H7 (cell line): Measurements from ENCODE around the gene APBA2. TPM values are rescaled to one million over a fixed set of nuclear protein-coding genes. Genes with fewer than 3 reads are reported as not detected.
"Not testable (repeated sequence)": the region's sequence is repeated elsewhere in the genome, so short reads cannot be mapped to it uniquely, and the experiment has no call there.

ENCODE experiments used
- DNase-seq: peaks from one replicate; pipeline ENCODE4 v3.0.0; 2012
- H3K27me3 ChIP-seq: 2 replicates; pipeline ENCODE4 v1.6.0; 2011; ENCODE audit warnings: mild to moderate bottlenecking, low read length; ENCODE audit not compliant: control insufficient read depth, insufficient read depth
- H3K36me3 ChIP-seq: replicated peaks from 2 replicates; pipeline ENCODE4 v1.5.1; 2011; ENCODE audit warnings: low read length; ENCODE audit not compliant: control insufficient read depth, insufficient read depth
- H3K4me3 ChIP-seq: 2 replicates; pipeline ENCODE4 v1.5.1; 2011; ENCODE audit warnings: low read depth, mild to moderate bottlenecking, control low read depth, low read length, moderate library complexity; ENCODE audit not compliant: insufficient read depth
- total RNA-seq: library from RNA; depleted of rRNA; stranded (reverse); fragments of >200 nt; shearing (Covaris generic); gene quantifications from 2 replicates; pipeline ENCODE4 v1.2.3, GENCODE V29; 2014; rRNA removed

The APBA2 gene
- total RNA-seq, 1 experiment from 2014 or later: 15.6 TPM

- Histone ChIP-seq H3K4me3 (no peak overlapping the region), H3K27me3 (no peaks in the 10 kb centered on the region), H3K36me3 (no peaks in the 10 kb centered on the region)
- peak; percentile 17 for DNase-seq
Observed at GRCh38 chr15:29143909-29144635, 258.3 kb downstream of the APBA2 start.

GRCh38 chr15:29149738-29150075, 263.9 kb downstream of the APBA2 start:
- no peak for DNase-seq
- no peaks in the 10 kb centered on the region for H3K36me3 ChIP-seq
- H3K4me3 ChIP-seq: no peak overlapping the region
- no peaks in the 10 kb centered on the region for H3K27me3 ChIP-seq

GRCh38 chr15:29150515-29151483, 265.0 kb downstream of the APBA2 start:
- no peak for DNase-seq
- H3K36me3 ChIP-seq: no peaks in the 10 kb centered on the region
- H3K27me3 ChIP-seq: no peaks in the 10 kb centered on the region
- H3K4me3 ChIP-seq: no peak overlapping the region

GRCh38 chr15:29151484-29151857, 265.7 kb downstream of the APBA2 start:
- no peak for DNase-seq
- Histone ChIP-seq H3K4me3 (no peak overlapping the region), H3K27me3 (no peaks in the 10 kb centered on the region), H3K36me3 (no peaks in the 10 kb centered on the region)

- no peak for DNase-seq
- Histone ChIP-seq H3K27me3 (no peaks in the 10 kb centered on the region), H3K36me3 (no peaks in the 10 kb centered on the region), H3K4me3 (no peak overlapping the region)
Observed at GRCh38 chr15:29156521-29156920, 270.7 kb downstream of the APBA2 start.

- H3K36me3 ChIP-seq: no peaks in the 10 kb centered on the region
Observed at GRCh38 chr15:29159771-29160455, 274.1 kb downstream of the APBA2 start.

GRCh38 chr15:29162411-29162810, 276.6 kb downstream of the APBA2 start:
- DNase-seq: no peak
- no peak overlapping the region for H3K4me3 ChIP-seq

More at GRCh38 chr15:29159771-29160455, 274.1 kb downstream of the APBA2 start:
- Histone ChIP-seq H3K4me3 (no peak overlapping the region), H3K27me3 (no peaks in the 10 kb centered on the region)
- DNase-seq: no peak

GRCh38 chr15:29167122-29167521, 281.3 kb downstream of the APBA2 start:
- not testable (repeated sequence) for H3K27me3 ChIP-seq, H3K36me3 ChIP-seq, DNase-seq, H3K4me3 ChIP-seq

More at GRCh38 chr15:29162411-29162810, 276.6 kb downstream of the APBA2 start:
- Histone ChIP-seq H3K27me3 (no peaks in the 10 kb centered on the region), H3K36me3 (no peaks in the 10 kb centered on the region)

Other genes with a start within 250 kb of the APBA2 start
- not detected in 2 replicates for gene GOLGA8M, start 173.6 kb upstream of the APBA2 start, total RNA-seq
- gene GOLGA6L7, start 37.3 kb upstream of the APBA2 start, total RNA-seq: not detected in 2 replicates